Measurements from ENCODE around the gene DPY19L3.
"Not testable (repeated sequence)": the region's sequence is repeated elsewhere in the genome, so short reads cannot be mapped to it uniquely, and the experiment has no call there.

DPY19L3 gene

GRCh38 chr19:32442650-32443049, 37.1 kb downstream of the DPY19L3 start:
- H3K4me3 ChIP-seq (ENCODE audit: low read depth, low read length), result no peak overlapping the region
- DNase-seq (ENCODE audit: low read depth), result no peak
- TF ChIP-seq CTCF (conservative IDR thresholded peaks at IDR 0.05; ENCODE audit: low read depth, low read length), result no peak

- not testable (repeated sequence) for DNase-seq (ENCODE audit: low read depth); H3K4me3 ChIP-seq (ENCODE audit: low read depth, low read length)
These were observed 42.0 kb downstream of the DPY19L3 start for GRCh38 chr19:32447534-32447933.

- TF ChIP-seq CTCF (conservative IDR thresholded peaks at IDR 0.05; ENCODE audit: low read depth, low read length), result no peak
- no peak overlapping the region for H3K4me3 ChIP-seq (ENCODE audit: low read depth, low read length)
- DNase-seq (ENCODE audit: low read depth), result no peak
These were observed 42.5 kb downstream of the DPY19L3 start for GRCh38 chr19:32448026-32448425.

GRCh38 chr19:32450217-32450616, 44.6 kb downstream of the DPY19L3 start:
- no peak overlapping the region for H3K4me3 ChIP-seq (ENCODE audit: low read depth, low read length)
- TF ChIP-seq CTCF (conservative IDR thresholded peaks at IDR 0.05; ENCODE audit: low read depth, low read length), result no peak
- peak; percentile 51 for DNase-seq (ENCODE audit: low read depth)

- peak; percentile 60 for DNase-seq (ENCODE audit: low read depth)
- no peak for TF ChIP-seq CTCF (conservative IDR thresholded peaks at IDR 0.05; ENCODE audit: low read depth, low read length)
- H3K4me3 ChIP-seq (ENCODE audit: low read depth, low read length), result no peak overlapping the region
These were observed 48.2 kb downstream of the DPY19L3 start for GRCh38 chr19:32453736-32454135.

GRCh38 chr19:32456406-32456805, 50.8 kb downstream of the DPY19L3 start:
- no peak overlapping the region for H3K4me3 ChIP-seq (ENCODE audit: low read depth, low read length)
- TF ChIP-seq CTCF (conservative IDR thresholded peaks at IDR 0.05; ENCODE audit: low read depth, low read length), result no peak
- no peak for DNase-seq (ENCODE audit: low read depth)

- peak; percentile 12 for DNase-seq (ENCODE audit: low read depth)
- no peak for TF ChIP-seq CTCF (conservative IDR thresholded peaks at IDR 0.05; ENCODE audit: low read depth, low read length)
- no peak overlapping the region for H3K4me3 ChIP-seq (ENCODE audit: low read depth, low read length)
These were observed 52.1 kb downstream of the DPY19L3 start for GRCh38 chr19:32457571-32458158.
